Effector CD4-positive, alpha-beta T cell (primary cell): ENCODE data around the gene SLC17A5.
"Not testable (repeated sequence)": the region's sequence is repeated elsewhere in the genome, so short reads cannot be mapped to it uniquely, and the experiment has no call there.

Source experiments
- DNase-seq: peaks from one replicate; pipeline ENCODE4 v3.0.0-alpha.2; 2020

Gene SLC17A5

GRCh38 chr6:73564578-73565345, 89.0 kb downstream of the SLC17A5 start:
- no peak for DNase-seq

GRCh38 chr6:73562558-73562957, 91.2 kb downstream of the SLC17A5 start:
- DNase-seq, result no peak

GRCh38 chr6:73560853-73561407, 92.9 kb downstream of the SLC17A5 start:
- DNase-seq, result no peak

GRCh38 chr6:73560182-73560732, 93.5 kb downstream of the SLC17A5 start:
- no peak for DNase-seq

GRCh38 chr6:73559399-73559794, 94.4 kb downstream of the SLC17A5 start:
- DNase-seq, result not testable (repeated sequence)

- DNase-seq, result no peak
Measured at GRCh38 chr6:73558624-73559398, 95.0 kb downstream of the SLC17A5 start.

- no peak for DNase-seq
Measured at GRCh38 chr6:73556836-73557235, 97.0 kb downstream of the SLC17A5 start.

- DNase-seq, result not testable (repeated sequence)
Measured at GRCh38 chr6:73555380-73555949, 98.3 kb downstream of the SLC17A5 start.

- not testable (repeated sequence) for DNase-seq
Measured at GRCh38 chr6:73551115-73551514, 102.7 kb downstream of the SLC17A5 start.

GRCh38 chr6:73548458-73549446, 105.0 kb downstream of the SLC17A5 start:
- DNase-seq, result no peak

GRCh38 chr6:73547036-73547435, 106.8 kb downstream of the SLC17A5 start:
- DNase-seq, result no peak
